ENCODE data around the gene UBTD1.
A peak's percentile ranks its signal among the peaks of the same experiment; 100 is the strongest.

UBTD1 gene

DNA sequence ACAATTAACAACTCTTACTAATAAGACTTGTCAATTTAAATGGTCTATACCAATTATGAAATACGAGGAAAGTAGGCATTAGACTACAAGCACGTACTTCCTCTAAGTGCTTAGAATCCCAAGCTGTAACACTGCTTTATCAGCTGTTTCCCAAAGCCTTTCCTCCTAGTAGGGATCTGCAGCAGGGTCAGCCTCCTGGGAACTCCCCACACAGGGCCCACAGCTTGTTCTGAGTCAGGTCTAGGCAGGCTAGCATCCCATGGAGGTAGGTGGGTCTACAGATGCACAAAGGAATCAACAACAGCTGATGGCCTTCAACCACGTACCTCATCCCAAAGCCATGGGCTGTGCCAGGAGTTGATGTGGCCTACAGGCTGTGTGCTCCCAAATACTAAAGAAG is 15.2 kb upstream of the UBTD1 start:
- no peak for DNase-seq (ENCODE audit: low read depth)

DNA sequence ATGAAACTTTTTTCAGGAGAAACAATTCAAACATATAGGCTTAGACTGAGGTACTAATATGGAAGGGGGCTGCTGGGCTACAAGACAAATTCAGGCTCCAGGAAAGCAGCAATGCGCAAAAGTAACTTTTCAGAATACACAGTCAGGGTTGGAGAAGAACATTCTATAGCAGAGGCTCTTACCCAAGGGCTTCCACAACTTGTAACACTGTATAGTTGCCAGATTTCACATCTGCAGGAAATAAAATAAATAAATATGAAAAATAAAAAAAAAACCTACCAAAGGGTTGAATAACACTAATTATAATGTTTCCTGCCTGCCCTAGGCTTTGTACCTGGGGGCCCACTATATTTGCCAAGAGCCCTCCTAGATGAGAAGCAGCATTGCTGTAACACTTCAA is 14.8 kb upstream of the UBTD1 start:
- DNase-seq (ENCODE audit: low read depth): no peak

DNA sequence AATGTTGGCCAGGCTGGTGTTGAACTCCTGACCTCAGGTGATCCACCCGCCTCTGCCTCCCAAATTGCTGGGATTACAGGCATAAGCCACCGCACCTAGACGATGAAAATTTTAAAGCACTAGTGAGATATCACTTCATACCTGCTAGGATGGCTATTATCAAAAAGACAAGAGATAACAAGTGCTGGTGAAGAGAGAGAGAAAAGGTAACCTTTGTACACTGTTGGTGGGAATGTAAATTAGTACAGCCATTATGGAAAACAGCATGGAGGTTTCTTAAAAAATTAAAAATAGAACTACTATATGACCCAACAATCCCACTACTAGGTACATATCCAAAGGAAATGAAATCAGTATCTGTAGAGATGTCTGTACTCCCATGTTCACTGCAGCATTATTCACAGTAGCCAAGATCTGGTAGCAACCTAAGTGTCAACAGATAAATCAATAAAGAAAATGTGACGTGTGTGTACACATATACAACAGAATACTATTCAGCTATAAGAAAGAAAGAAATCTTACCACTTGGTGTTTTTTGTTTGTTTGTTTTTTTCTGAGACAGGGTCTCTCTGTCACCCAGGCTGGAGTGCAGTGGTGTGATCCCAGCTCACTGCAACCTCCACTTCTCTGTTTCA is 13.0 kb upstream of the UBTD1 start:
- DNase-seq (ENCODE audit: low read depth): no peak

DNA sequence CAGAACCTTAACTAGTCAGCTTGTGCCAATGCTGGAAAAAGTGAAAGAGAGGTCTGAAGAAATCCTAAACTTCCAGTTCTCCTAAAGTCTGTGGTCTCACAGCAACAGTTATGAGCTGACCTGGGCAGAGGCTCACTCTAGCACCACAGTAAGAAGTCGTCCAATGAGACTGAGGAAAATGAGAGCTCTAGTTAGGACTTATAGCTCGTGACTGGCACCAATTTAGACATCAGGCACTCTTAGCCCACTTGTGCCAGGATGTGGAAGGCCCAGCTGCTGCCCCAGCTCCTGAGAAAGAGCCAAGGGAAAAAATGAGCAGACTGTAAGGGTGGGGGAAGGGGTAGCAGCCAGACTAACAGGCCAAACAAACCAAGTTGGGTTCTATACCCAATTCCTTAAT is 8.1 kb upstream of the UBTD1 start:
- no peak for DNase-seq (ENCODE audit: low read depth)

DNA sequence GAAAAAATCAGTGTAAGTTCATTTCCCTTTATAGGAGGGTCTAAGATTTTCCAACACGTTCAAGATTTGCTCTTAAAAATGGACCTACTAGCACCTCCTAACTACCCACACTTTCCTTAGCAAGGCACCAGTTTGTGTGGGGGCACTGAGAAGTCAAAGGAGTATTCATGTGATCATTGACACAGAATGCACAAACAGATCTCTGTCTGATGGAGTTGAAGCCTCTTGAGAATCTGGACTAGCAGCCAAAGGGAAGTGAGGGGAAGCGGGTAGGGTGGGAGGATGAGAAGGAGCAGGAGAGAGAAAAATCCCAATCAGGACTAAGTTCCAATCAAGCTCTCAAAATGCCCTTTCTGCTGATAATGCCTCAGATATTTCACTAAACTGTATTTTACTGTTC is 4.6 kb upstream of the UBTD1 start:
- DNase-seq (ENCODE audit: low read depth): no peak

DNA sequence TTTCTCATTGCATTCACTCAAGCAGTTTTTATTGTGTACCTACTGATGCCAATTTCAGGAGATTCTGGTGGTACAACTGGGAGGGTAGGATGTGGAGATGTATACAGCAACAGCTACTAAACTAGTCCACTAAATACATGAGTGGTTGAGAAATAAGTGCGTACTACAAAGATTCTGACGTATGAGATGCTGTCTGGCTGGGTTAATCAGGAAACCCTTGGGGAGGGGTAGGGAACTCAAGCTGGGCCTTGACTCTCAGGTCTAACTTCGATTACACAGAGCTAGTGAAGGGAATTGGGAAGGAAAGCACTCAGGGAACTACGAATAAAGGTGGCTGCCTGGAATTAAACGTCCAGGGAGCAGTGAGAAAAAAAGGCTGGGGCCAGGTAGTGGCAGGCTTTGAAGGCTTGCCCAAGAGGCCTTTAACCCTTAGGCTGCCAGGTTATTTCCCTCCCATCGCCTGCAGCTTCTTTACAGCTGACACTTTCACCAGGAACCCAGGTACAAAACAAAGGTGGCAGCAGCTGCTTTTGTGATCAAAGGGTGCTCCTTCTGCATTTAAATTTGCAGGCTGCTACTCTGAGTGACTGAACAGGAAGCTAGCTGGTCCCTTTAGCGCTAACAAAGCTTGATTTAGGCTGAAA is 3.7 kb upstream of the UBTD1 start:
- DNase-seq (ENCODE audit: low read depth): no peak

DNA sequence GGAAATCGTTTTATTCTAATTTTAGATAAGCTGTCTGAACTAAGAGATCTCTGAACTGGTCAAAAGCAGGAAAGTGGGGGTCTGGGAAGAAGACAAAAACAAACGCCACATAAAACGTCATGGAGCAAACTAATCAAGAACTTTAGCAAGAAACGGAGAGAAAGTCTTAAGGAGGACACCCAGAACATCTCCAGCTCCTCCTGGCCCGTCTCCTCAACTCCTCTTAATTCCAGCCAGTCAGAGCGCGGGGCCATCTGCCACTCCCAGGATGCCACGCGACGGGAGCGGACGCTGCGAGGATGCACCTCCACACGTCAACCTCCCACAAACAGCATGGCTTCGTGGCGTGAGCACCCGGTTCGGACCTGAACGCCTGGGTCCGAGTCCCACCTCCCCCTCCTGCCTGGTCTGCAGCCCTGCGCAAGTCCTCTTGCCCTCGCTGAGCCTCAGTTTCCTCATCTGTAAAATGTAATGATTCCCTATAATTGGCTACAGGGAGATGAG is 1.1 kb upstream of the UBTD1 start:
- peak; percentile 34 for DNase-seq (ENCODE audit: low read depth)

DNA sequence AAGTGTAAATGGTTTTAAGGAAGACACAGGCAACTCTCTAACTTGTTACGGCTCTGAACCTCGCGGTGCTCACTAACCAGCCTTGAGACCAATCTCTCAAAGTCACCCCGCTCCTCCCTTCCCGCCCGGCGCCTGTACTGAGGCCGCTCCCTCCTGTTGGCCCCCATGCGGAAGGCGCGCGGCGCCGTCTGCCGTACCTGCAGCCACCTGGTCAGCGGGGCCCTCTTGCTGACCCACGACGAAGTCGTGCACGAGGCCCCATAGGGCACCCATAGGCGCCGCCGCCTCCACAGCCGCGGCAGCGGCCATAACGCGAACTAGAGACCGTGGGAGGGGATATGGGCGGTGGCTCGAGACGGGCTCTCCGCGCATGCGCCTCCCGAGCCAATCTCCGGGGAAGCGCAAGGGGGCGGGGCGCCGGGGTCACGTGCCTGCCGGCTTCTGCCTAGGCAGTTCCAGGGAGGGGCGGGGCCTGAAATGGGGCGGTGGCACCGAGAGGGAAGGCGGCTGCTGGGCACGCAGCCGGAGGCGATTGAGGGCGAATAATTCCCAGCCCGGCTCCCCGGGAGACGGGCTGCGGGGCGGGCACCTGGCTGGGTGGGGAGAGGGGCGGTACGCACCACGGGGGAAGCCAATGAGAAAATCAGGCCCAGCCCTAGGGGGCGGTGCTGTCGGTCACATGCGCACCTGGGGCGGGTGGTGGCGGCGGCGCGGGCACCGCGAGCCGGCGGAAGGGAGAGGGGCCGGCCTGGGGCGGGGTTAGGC is 466 bp upstream of the UBTD1 start, which contains the start of gene MMS19:
MMS19 (minus strand) TSS at position 347 of the 765 bp plus-strand sequence; CDS start at position 309, 38 bp downstream.
- peak; percentile 78 for DNase-seq (ENCODE audit: low read depth)

DNA sequence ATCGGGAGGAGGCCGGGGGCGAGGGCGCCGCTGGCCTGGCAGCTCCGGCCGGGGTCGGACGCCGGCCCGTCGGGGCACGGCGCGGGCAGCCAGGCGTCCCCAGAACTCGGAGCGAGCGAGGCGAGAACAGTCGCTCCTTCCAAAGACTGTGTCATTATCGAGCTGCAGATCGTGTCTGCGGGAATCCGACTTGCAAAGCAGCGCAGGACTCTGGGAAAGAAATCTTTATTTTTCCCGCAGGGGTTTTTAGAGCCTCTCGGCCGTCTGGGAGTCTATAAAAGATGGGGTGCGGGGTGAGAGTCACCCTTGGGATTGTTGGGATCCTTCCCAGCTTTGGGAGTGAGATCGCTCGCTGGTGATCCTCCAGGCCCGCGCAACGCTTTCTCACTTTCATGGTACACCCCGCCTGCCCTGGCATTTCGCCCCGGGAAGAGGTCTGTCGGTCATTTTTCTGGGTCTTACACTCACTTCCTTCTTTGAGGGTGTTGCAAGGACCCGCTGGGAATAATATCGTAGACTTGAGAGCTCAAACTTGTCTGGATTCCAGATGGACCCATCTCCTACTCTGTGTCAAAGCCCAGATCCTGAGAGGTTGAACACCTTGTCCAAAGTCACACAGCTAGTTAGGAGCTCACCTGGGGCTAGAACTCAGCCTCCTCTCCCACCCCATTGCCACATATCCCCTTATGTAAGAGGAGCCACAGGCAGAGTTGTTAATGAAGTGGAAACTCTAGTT is 1.0 kb downstream of the UBTD1 start:
- DNase-seq (ENCODE audit: low read depth): peak; percentile 5

DNA sequence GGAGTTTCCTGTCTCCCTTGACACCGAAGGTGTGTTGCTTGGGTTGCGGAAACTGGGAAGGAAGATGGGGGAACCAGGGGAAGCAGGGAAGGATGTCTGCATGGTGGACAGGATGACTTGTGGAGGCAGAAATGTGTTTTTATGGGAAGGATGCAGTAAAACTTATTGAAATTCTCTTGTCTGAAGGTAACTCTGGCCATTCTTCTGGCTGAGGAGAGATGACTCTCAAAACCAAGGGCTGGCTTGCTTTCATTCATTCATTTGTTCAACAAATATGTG is 1.5 kb downstream of the UBTD1 start:
- DNase-seq (ENCODE audit: low read depth): no peak

DNA sequence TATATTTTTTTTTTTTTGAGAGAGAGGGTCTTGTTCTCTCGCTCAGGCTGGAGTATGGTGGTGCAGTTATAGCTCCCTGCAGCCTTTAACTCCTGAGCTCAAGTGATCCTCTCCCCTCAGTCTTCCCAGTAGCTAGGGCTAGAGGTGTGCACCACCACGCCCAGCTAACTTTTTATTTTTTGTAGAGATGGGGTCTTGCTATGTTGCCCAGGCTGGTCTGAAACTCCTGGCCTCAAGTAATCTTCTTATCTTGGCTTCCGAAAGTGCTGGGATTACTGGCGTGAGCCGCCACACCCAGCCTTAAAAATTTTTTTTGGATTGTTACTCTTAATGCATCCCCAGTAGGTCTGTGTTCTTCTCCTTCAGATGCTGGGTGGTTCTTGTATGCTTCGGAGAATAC is 4.2 kb downstream of the UBTD1 start:
- DNase-seq (ENCODE audit: low read depth): no peak

DNA sequence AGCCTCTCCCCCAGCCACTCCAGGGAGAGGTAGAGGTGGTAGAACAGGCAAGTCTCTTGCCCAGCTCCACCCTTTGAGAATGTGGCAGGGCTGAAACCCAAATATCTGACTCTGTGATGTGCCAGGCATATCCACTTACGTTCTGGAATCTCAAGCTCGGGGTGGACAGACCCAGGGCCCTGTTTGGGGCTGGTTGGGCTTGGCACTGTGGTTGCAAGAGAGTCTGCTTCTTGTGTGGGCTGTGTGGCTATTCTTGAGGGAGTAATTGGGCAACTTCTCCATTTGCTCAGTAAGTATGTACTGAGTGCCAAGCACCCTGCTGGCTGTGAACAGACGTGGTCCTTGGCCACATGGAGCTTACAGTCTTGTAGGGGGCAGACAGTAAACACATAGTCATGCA is 4.7 kb downstream of the UBTD1 start:
- DNase-seq (ENCODE audit: low read depth): no peak

DNA sequence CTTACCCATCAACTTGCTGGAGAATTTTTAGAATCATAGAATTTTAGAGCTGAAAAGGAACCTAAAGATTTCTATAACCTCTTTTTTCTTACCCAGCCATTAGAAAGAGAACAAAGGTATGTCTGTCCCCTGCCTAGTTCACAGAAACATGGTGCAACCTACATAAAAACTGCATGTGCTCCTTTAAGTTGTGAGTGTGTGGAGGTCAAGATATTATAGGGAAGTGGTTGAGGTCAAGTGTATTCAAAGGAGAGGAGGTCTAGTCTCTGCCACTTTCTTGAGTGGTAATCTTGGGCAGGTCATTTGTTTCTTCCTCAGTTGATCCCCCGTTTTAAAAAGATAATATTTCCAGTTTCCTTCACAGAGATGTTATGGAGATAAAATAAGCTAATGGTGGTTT is 6.4 kb downstream of the UBTD1 start:
- no peak for DNase-seq (ENCODE audit: low read depth)

DNA sequence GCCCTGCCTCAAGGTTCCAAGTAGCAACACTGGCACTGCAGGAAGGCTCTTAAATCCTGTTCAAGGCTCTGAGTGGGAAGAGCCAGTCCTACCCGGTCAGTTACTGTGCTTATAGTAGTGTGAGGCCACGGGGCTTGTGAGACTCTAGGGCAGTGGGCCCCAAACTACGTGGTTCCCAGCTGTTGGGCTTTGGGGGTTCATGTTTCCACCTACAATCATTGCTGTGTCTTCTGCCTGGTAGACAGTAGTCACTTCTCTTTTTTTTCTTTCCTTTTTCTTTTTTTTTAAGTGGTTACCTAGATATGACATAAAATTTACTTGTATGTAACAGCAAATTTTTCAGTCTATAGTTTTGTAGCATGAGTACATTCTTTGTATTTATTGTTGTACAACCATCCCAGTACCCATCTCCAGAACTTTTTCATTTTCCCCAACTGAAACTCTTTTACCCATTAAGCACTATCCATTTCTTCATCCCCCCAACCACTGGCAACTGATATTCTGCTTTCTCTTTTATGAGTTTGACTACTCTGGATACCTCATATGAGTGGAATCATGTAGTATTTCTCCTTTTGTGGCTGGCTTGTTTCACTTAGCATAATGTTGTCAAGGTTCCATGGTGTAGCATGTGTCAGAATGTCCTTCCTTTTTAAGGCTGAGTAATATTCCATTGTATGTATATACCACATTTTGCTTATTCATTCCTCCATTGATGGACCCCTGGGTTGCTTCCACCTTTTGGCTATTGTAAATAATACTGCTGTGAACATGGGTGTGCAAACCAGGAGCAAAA is 7.7 kb downstream of the UBTD1 start:
- DNase-seq (ENCODE audit: low read depth): no peak

DNA sequence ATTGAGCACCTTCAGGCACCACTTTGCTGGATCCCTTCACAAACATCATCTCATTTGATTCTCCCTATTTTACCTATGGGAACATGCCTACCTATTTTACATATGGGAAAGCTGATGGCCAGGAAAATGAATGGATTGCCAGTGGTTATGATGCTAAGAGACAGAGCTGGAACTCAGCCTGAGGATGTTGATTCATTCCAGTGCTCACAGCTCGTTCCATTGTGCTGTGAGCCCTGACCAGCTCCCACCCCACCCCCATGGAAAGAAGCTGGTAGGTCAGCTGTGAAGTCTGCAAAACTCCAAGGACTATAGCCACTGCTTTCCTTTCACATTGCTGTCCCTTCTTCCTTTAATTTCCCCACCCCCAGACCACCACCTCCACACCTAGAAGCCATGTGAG is 9.6 kb downstream of the UBTD1 start:
- DNase-seq (ENCODE audit: low read depth): no peak

DNA sequence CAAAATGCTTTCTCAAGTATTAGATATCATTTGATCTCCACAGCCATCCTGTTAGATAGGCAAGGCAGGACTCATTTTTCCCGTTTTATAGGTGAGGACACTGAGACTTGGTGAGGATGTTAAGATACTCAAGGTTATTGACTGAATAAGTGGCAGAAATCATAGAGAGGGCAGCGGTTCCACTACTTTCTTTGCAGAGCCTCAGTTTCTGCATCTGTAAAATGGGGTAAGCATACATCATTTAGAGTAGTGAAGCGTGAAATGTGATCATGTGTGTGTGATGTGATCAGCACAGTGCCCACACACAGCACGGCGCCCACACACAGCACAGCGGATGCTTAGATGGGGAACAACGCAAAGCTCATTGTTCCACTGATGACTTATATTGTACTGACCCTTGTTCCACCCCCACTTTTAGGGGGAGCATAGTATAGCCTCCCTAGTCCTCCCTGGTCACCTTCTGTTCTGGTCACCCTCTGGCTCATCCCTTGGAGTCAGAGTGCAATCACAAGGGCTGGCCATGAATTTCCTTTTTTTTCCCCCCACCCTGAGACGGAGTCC is 10.5 kb downstream of the UBTD1 start:
- no peak for DNase-seq (ENCODE audit: low read depth)

DNA sequence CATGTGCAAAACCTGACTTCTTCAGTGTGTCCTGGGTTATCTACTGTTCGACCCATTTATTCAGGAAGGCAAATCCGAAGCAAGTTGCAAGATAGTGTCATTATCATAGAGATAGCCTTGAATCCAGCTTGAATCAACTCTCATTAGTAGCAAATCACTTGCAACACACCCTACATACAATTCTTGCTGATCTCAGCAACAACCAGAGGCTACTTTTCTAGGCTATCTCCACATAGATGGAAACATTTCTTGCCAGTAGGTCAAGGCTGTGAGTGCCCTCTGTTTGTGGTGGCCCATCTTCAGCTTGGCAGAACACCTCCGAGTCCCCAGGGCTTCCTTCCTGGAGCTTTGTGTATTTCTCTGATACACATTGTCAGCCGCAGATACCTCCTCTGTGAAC is 12.0 kb downstream of the UBTD1 start:
- no peak for DNase-seq (ENCODE audit: low read depth)

DNA sequence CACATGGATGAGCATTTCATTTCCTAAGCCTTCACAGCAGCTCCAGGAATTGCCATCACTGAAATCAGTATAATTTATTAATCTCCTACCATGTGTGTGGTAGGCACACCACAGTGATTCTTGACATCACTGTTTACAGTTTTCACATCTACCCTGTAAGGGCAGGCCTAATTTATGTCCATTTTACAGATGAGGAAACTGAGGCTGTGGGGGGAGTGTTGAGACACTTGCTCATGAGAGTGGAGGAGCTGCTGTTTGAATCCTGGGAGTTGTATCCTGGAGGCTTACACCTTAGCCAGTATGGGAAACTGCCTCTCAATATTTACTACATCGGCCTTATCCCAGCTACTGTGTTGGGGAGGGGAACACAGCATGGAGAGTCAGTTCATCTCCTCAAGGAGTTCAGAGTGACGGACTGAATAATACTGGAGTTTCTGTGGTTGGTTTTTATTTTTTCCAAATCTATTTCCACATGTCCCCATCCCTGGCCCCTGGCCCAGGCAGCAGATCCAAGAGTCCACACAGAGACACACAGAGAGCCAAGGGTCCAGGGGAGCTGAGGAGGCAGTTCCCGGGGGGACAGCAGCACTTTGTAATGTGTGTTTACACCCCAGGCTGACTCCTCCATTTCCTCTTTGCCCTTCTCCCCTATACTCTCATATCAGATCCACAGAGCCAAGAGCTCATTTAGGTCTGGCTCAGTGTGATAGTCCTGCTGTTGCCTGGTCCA is 13.2 kb downstream of the UBTD1 start:
- DNase-seq (ENCODE audit: low read depth): no peak

DNA sequence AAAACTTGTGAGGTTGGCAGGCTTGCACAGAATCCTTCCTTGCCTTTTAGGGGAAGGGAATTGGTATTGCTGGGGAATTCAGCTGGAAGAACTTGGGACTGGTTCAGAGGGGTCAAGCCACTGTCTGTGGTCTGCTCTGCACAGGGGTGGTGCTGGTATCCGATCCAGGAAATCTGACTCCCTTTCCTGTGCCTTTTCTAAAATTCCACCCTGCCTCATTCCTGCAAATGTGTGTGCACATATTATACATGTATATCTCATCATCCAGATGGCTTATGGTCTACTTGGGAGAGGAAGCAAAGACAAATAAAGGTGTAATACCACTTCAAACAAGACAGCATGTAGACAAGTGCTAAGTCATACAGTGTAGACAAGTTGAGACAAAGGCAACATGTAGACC is 14.3 kb downstream of the UBTD1 start:
- DNase-seq (ENCODE audit: low read depth): no peak

DNA sequence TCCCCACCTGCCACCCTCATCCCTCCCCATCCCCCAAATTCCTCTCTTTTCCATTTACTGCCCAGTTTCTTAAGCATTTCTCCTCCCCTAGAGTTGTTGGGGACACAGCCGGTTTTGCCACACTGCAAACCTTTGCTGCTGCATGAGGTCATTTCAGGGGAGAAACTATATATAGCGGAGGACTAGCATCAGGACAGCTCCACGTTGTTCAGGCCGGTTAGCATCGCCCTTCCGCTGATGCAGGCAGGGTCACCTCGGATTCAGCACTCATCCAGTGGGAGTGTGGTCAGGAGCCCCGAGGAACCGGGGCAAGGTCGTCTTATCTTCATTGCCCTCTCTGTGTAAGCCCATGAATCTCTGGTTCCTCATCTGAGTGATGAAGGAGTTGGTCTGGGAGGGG is 15.6 kb downstream of the UBTD1 start:
- no peak for DNase-seq (ENCODE audit: low read depth)
